ENCODE data around the gene NOXO1.

GRCh38 chr16:1945559-1946391 is 35.5 kb downstream of the NOXO1 start:
- TF ChIP-seq POLR2AphosphoS5 (IDR thresholded peaks at IDR 0.05; ENCODE audit: low read depth) = no peak
- TF ChIP-seq, protein P1, sequence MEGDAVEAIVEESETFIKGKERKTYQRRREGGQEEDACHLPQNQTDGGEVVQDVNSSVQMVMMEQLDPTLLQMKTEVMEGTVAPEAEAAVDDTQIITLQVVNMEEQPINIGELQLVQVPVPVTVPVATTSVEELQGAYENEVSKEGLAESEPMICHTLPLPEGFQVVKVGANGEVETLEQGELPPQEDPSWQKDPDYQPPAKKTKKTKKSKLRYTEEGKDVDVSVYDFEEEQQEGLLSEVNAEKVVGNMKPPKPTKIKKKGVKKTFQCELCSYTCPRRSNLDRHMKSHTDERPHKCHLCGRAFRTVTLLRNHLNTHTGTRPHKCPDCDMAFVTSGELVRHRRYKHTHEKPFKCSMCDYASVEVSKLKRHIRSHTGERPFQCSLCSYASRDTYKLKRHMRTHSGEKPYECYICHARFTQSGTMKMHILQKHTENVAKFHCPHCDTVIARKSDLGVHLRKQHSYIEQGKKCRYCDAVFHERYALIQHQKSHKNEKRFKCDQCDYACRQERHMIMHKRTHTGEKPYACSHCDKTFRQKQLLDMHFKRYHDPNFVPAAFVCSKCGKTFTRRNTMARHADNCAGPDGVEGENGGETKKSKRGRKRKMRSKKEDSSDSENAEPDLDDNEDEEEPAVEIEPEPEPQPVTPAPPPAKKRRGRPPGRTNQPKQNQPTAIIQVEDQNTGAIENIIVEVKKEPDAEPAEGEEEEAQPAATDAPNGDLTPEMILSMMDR (conservative IDR thresholded peaks at IDR 0.05; ENCODE audit: low read depth in 2 of 2) = no peak
- TF ChIP-seq, protein P2, sequence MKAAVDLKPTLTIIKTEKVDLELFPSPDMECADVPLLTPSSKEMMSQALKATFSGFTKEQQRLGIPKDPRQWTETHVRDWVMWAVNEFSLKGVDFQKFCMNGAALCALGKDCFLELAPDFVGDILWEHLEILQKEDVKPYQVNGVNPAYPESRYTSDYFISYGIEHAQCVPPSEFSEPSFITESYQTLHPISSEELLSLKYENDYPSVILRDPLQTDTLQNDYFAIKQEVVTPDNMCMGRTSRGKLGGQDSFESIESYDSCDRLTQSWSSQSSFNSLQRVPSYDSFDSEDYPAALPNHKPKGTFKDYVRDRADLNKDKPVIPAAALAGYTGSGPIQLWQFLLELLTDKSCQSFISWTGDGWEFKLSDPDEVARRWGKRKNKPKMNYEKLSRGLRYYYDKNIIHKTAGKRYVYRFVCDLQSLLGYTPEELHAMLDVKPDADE (IDR thresholded peaks at IDR 0.05) = no peak
- no peak for TF ChIP-seq EZH2 (IDR thresholded peaks at IDR 0.05; ENCODE audit: low read depth, unreplicated experiment)
- no peak for TF ChIP-seq EZH2phosphoT487 (IDR thresholded peaks at IDR 0.05; ENCODE audit: unreplicated experiment)
- no peak for TF ChIP-seq ZNF331 (CRISPR knock-in tag; IDR thresholded peaks at IDR 0.05; ENCODE audit: low read depth)
- TF ChIP-seq REST (IDR thresholded peaks at IDR 0.05; ENCODE audit: unreplicated experiment) = no peak
- no peak for TF ChIP-seq CREB1 (CRISPR knock-in tag; IDR thresholded peaks at IDR 0.05; ENCODE audit: low read depth)
- no peak for TF ChIP-seq ZNF114 (CRISPR knock-in tag; IDR thresholded peaks at IDR 0.05)
- no peak for TF ChIP-seq STAT1 (IDR thresholded peaks at IDR 0.05; ENCODE audit: unreplicated experiment)

Data from GM23338 (cell line).